GM04504 (cell line): Measurements from ENCODE around the gene GRM4.

Source experiments
- DNase-seq: peaks from one replicate; pipeline ENCODE4 v3.0.0-alpha.2; 2012; ENCODE audit warnings: low read depth

Gene GRM4

GRCh38 chr6:34082864-34083626 lies 62.8 kb downstream of the GRM4 start:
- DNase-seq, result no peak

- no peak for DNase-seq
Observed at GRCh38 chr6:34082348-34082747, 63.5 kb downstream of the GRM4 start.

- no peak for DNase-seq
Observed at GRCh38 chr6:34080357-34080756, 65.5 kb downstream of the GRM4 start.

GRCh38 chr6:34079899-34080298 lies 66.0 kb downstream of the GRM4 start:
- DNase-seq, result no peak

- no peak for DNase-seq
Observed at GRCh38 chr6:34075906-34076305, 70.0 kb downstream of the GRM4 start.

- no peak for DNase-seq
Observed at GRCh38 chr6:34074064-34074742, 71.7 kb downstream of the GRM4 start.

GRCh38 chr6:34073540-34073939 lies 72.3 kb downstream of the GRM4 start:
- no peak for DNase-seq

- DNase-seq, result no peak
Observed at GRCh38 chr6:34072727-34073126, 73.2 kb downstream of the GRM4 start.

GRCh38 chr6:34071884-34072379 lies 74.0 kb downstream of the GRM4 start:
- DNase-seq, result no peak

- no peak for DNase-seq
Observed at GRCh38 chr6:34071136-34071883, 74.6 kb downstream of the GRM4 start.

- no peak for DNase-seq
Observed at GRCh38 chr6:34070315-34071135, 75.4 kb downstream of the GRM4 start.

GRCh38 chr6:34068462-34069044 lies 77.3 kb downstream of the GRM4 start:
- DNase-seq, result no peak

- DNase-seq, result no peak
Observed at GRCh38 chr6:34067814-34068213, 78.1 kb downstream of the GRM4 start.

GRCh38 chr6:34066772-34067770 lies 78.8 kb downstream of the GRM4 start:
- no peak for DNase-seq

GRCh38 chr6:34066218-34066571 lies 79.7 kb downstream of the GRM4 start:
- DNase-seq, result no peak

GRCh38 chr6:34065466-34066217 lies 80.2 kb downstream of the GRM4 start:
- no peak for DNase-seq

GRCh38 chr6:34064675-34065074 lies 81.2 kb downstream of the GRM4 start:
- DNase-seq, result no peak

GRCh38 chr6:34063651-34064050 lies 82.2 kb downstream of the GRM4 start:
- DNase-seq, result no peak

GRCh38 chr6:34062815-34063214 lies 83.1 kb downstream of the GRM4 start:
- no peak for DNase-seq

- no peak for DNase-seq
Observed at GRCh38 chr6:34062156-34062555, 83.7 kb downstream of the GRM4 start.
